OCI-M1 (cell line): ENCODE measurements around the gene ELMO1.
A peak's percentile ranks its signal among the peaks of the same experiment; 100 is the strongest.
"Not testable (repeated sequence)": the region's sequence is repeated elsewhere in the genome, so short reads cannot be mapped to it uniquely, and the experiment has no call there.

ENCODE experiments used
- DNase-seq: peaks from one replicate; lab custom pipeline; 2025; lab: John Stamatoyannopoulos, UW

The ELMO1 gene

DNA sequence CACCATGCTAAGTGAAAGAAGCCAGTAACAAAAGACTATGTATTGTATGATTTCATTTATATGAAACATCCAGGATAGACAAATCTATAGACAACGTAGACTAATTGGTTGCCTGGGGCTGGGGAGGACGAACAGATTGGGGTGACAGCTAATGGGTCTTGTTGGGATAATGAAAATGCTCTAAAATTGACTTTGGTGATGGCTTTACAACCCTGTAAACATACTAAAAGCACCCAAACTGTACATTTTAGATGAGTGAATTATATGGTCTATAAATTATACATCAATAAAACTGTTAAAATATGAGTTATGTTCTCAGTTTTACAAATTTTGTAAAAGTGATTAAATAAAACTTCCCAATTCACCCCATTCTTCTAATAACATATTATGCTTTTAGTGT is 261.5 kb downstream of the ELMO1 start:
- DNase-seq: no peak

DNA sequence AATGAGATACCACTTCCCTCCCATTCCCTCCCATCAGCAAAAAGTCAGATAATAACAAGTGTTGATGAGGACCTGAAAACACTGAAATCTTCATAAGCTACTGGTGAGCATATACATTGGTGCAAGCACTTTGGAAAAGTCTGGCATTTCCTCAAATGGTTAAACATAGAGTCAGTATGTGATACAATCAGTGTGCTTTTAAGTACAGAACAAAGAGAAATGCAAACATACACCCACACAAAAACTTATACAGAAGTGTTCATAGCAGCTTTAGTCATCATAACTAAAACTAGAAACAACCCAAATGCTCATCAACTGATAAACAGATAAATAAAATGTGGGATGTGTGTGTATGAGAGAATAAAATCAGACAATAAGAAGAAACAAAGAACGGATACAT is 261.9 kb downstream of the ELMO1 start:
- no peak for DNase-seq

DNA sequence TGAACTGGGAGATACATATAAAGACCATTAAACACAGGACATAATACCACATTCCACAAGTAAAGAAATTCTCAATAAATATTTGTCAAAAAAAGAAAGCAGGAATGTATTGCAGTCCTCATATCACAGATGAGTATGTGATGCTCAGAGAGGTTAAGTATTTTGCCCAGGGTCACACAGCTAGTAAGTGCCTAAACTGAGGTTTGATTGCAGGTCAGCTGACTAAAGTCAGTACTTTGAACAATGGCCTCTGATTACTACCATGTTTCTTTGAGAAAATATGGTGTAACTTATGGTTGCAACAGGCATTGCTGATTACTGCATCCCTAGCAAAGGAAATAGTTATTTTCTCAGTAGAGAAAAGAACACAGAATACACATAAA is 267.1 kb downstream of the ELMO1 start:
- no peak for DNase-seq

DNA sequence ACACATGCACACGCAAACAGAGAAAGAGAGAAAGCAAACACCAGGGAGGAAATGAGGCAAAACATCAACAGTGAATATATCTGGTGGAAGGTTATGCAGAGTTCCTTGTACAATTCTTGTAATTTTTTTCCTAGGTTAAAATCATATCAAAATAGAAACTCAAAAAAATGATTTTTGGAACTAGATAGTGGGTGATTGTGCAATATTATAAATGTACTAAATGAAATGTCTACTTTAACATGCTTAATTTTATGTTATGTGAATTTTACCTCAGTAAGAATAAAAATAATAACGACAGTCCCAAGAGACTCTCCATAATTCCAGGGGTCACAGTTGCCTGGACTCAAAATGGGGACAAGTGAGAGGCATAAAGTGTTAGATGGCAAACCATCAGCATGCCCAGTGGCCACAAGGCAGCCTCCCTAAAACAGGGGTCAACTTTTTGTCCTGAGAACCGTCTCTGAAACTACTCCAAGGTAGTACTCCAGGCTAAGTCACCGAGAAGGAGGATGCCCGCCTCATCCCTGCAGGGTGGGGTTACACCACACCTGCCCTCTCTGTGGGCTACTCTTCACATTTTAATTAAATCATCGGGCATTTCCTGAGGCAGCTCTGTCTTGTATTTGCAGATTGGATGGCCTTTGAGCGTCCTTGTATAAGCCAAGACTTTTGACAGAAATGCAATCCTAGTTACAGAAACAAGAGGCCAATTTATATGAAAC is 267.7 kb downstream of the ELMO1 start:
- DNase-seq: no peak

DNA sequence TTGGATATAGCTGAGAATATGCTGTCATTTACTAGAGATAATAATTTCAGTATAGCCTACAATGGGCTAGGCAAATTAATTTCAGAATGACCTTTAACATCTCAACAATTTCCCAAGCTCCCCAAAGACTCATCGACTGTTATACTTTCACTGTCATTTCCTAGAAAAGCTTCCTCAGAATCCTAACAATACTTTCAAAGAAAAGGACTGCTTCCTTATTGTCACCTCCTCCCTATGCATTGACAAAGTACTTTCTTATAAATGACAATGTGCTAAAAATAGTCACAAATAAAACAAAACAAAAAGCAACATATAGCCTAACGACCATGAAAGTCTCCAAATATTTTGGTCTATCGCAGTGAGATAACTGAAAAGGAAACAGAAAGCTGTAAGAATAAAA is 272.6 kb downstream of the ELMO1 start:
- peak; percentile 64 for DNase-seq

DNA sequence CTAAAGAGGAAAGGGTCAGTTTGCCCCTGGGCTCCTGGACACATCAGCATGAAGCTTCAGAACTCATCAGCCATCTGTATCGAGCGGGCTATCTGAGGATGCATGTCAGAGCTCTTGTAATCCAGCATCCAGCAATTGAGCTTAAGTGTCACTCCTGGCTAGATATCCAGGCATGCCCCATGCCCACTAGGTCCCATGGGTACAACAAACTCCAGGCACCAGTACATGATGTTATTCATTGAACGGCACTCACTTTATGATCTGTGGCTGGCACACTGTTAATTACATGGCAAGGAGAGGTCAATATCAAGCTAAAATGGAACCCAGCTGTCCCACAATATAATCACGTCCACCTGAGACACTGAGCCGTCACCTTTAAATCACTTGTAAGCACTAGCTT is 274.2 kb downstream of the ELMO1 start:
- no peak for DNase-seq

DNA sequence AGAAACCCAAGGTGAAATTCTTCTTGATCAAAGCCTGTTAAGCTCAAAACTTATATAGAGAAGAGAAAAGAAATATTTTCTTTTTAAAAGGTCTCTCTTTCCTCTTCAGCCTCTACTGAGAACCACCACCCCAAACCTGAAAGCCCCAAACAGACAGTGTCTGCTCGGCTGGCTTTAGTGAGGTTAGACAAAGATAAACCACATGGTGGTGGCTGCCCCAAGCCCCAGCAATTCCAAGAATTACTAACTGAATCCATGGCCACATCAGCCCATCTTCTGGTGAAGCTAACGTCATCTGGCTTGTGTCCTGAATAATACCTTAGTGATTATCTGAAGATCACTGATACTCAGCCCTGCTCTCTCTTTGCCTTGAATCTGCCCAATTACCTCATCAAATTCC is 275.0 kb downstream of the ELMO1 start:
- peak; percentile 83 for DNase-seq

DNA sequence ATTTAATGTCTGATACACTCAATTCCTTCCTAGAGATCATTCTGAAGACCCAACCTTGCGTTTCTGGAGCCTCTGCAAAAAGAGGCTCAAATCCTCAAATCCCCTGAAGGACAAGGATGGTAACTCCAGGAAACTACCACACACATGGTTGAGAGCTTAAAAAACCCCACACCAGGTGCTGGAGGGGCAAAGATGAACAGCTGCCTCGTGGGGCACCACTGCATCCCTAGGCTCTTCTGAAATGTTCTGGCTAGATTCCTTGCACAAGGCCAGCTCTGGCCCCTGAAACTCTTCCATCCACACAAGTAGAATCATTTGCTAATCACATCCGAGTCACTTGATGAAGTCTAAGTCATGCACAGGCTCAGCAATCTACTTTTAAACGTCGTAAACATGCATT is 286.6 kb downstream of the ELMO1 start:
- no peak for DNase-seq

DNA sequence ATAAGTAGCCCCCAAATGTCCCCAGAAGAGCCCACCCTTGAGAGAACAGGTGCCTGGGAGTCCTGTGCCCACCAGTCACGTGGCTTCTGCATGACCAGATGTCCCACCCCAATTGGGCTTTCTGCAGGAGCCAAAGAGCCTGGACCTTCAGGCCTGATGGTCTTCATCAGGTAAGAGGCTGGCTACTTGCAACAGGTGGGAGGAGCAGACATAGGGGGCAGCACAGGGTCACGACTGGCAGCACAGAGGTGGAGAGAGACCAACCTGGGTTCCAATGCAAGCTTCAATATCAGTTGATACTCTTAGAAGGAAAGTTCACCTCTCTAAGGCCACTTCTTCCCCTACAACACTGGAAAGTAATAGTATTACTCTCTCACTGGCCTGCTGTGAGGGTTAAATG is 288.0 kb downstream of the ELMO1 start:
- DNase-seq: no peak

DNA sequence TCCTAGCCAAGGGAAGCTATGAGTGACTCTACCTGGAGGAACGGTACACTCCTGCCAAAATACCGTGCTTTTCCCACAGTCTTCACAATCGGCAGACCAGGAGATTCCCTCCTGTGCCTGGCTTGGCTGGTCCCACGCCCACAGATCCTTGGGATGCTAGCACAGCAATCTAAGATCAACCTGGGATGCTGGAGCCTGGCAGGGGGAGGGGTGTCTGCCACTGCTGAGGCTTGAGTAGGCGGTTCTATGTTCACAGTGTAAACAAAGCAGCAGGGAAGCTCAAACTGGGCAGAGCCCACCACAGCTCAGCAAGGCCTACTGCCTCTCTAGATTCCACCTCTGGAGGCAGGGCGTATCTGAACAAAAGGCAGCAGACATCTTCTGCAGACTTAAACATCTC is 295.3 kb downstream of the ELMO1 start:
- no peak for DNase-seq

DNA sequence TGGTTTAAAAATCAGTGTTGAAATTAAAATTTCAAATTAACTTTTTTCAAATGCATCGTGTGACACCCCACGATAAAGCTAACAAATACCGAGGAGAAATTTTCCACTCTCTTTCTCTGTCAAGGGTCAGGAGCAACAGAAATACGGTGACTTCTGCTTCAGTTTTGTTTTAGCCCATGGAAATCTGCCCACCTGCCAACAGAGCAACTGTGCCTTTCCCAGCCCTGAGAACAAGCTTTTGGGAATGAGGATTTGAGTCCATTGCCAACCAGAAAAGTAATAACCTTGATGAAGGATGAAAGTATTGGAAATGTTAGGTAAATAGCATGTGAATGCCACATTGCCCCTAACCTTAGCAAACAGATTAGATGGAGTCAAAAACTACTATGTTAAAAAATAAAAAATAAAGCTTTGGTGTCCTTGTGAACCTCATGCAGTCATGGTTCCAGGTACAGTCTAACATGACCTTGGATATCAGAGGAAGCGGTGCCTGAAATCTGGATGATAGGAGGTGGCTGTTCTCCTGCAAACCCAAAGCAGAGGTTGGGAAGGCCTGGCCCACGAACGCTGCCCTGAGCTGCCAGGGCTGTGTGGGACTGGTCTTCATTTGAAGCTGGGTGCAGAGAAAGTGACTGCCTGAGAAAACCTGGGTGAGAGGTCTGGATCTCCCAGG is 296.8 kb downstream of the ELMO1 start:
- no peak for DNase-seq

DNA sequence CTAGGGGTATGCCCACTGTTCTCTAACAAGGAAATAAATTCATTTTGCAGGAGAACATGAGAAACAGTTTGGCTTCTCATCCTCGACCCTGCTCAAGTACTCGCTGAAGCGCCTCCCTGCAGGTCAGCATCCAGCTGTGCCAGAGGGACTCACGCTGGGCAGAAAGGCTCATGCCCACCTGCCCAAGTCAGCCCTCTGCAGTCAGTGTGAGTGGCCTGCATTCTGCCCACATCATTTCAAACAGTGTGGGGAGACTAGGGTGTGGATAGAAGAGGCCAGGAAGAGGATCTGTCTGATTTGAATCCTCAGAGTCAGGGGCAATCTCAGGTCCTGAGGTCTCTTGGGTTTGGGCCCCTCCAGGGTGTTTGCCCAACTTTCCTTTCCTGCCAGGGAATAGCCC is 297.8 kb downstream of the ELMO1 start:
- no peak for DNase-seq

DNA sequence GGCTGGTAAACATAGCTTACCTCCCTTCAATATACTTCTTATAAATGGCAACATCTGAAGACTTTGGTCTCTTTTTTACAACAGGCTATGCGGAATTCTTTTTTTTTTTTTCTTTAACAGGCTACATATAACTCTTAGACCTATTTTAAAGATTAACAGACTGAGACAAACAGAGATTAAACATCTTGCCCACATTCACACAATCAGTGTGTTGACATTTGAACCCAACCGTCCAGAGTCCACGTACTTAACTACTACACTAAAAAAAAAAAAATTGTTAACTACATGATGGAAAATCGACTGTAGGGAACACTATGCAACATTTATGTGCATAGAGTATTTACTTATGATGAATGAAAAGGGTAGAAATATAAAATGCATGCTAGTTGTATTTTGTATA is 298.5 kb downstream of the ELMO1 start:
- DNase-seq: no peak

DNA sequence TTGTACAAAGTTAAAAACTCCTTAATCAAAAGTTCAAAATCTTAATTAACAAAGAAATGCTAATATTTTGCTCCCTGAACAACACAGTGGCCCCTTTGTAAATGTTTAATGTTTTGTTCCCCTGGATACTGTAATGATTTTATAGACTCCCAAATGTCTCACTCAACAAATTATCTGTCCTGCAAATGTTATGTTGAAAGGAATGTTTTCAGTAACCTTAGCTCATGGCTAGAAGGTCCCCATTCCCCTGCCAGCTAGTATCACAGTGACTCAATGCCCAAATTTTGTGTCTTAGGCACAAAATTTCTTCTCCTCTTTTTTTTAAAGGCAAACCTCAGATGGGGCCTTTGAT is 298.9 kb downstream of the ELMO1 start:
- DNase-seq: no peak

DNA sequence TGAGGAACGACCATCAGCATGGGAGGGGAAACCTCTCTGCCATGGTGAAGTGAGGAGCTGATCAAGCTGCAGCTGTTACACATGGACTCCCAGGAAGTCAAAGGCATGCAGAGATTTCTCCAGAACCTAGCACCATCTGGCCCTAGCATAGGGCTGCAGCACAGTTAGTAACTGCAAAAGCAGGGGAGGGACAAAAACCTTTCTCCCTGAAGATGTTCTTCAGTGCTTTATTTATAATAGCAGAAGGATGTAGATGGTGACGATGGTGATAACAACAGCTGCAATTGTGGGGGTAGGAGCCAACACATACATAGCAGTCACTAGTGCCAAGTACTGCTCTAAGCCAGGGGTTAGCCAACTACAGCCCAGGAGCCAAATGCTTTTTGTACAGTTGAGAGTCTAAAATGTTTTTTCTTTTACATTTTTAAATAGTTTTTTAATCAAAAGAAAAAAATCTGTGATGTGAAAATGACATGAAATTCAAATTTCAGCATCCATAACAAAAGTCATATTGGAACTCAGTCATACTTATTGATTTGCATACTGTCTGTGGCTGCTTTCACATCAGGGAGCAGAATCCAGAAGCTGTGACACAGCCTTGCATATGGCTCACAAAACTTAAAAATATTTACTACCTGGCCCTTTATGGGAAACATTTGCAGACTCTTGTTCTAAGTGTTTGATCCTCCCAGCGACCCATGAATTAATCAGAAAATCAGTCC is 299.5 kb downstream of the ELMO1 start:
- no peak for DNase-seq

DNA sequence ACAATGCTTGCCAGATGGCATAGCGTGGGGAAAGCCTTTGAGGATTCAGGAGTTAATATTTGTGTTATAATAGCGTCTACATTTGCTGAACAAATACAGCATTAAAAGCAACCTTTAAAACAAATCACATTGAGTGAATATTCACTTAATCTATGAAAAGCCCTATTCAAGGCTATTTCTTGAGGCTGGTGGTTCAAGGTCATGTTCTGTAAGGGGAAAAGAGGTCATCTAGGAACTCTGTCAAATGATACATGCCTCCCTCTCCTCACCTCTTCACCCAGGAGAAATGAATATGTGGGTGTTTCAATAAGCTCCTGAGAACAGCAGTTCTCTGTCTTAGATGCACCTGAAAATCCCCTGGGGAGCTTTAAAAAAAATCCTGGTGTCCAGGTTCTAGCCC is 303.0 kb downstream of the ELMO1 start:
- DNase-seq: no peak

DNA sequence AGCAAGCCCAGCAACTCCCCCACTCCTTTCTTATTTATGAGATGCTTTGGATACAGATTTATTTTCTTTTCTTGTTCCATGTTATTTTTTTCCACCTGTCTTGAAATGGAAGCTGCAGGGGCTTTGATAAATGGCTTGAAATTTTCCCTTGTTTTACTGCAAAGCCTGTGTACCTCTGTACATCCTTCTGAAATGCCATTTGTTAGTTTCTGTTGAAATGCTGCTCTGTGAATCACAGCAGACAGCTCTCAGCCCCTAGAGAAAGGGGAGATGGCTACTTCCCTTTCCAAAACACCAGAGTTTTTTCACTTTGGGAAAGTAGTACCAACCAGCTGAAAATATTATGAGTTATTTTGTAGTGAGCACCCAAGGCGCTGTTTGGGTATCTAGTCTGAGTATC is 304.2 kb downstream of the ELMO1 start:
- no peak for DNase-seq

DNA sequence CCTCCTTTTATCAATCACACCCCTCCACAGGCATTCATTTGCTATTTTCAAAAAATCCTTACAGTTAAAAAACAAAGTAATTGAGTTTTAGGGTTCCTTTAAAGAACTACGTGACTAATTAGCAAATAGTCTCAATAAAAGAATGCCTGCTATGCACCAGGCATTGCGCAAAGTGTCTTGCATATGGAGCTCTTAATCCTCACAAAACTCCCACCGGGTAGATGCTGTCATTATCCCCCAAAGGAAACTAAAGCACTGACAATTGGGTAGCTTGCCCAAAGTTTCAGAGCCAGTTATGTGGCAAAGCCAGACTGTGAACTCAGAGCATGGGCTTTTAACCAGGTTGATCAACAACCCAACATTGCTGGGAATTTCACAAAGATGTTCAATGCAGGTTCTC is 305.7 kb downstream of the ELMO1 start:
- DNase-seq: no peak

DNA sequence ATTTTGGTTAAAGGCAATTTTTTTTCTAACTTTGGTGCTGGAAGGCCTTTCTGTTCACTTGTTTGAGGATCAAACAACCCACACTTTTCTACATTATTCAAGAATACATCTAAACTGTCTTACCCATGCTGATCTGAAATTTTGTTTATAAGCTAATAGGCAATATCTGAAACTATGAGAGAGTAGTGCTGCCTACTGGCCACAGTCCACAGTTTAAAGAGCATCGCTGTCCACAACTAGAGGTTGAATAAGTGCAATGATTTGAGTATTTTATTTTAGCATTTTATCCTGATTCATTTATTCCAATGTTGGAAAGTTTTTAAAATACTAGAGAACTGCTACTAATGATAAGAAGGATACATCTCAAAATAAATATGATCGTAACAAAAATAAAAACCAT is 306.9 kb downstream of the ELMO1 start:
- DNase-seq: no peak

DNA sequence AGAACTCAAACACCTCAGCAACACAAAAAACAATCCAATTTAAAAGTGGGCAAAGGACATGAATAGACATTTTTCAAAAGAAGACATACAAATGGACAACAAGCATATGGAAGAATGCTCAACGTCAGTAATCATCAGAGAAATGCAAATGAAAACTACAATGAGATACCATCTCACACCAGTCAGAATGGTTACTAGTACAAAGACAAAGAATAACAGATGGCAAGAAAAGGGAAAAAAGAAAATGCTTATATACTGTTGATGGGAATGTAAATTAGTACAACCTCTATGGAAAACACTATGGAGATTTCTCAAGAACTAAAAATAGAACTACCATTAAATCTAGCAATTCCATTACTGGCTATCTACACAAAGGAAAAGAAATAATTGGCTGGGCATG is 314.8 kb downstream of the ELMO1 start:
- not testable (repeated sequence) for DNase-seq

DNA sequence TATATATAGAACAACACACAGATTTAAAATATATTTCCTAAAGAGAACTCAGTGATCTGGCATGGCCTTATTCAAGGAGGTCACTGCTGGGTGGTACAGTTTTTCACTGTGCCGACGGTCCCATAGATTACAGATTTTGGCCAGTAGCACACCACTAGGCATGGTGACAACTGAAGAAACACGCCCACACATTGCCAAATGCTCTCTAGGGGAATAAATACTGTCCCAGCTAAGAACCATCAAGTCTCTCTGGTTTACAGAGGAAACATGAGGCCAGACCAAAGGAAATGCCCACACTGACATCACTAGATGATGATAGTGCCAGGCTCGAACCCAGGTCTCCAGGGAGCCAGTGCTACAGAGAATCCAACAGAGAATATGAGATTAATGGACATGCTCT is 316.8 kb downstream of the ELMO1 start:
- no peak for DNase-seq

DNA sequence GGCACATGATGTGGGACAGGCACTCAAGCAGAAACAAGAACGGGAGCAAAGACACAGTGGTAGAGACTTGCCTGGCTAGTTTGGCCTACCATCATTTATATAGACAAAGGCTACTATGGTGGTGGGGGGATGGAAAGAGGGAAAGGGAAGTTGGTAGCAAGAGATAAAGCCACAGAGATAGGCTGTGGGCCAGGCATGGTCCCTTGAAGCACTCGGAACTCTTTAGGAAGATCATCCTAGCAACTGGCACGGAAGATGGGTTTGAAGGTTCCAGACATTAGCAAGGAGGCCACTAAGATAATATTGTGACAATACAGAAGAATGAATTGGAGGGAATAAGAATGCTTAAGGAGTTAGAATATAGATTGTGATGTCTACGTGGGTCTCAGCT is 319.6 kb downstream of the ELMO1 start:
- DNase-seq: peak; percentile 84

DNA sequence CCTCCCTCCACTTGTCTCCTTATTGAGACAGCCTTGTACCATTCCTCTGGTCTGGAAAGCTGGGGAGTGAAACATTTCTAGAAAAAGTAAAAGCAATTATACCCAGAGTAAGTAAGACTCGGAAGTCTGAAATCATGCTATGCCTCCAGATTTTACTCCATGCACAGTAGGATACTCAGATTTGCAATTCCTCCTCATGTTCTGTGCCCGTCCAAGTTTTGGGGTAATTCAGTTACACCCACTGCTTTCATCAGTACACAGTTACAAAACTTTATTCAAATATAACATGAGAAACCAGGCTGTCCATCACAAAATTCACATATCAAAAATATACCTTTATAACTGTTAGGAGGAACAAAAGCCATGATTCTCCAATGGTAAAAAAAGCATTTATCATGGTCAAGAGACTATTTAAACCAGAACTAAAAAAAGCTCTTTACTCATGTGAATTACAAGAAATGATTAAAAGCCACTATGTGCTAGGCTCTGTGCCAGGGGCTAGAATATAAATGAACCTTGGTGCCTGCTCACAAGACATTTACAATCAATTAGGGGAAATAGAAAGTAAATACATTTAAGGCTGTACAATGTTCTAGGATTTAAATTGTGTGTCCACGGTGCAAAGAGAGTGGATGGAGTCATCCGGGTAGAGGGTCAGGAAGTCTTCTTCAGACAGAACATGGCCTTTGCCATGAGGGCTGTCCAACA is 320.2 kb downstream of the ELMO1 start:
- peak; percentile 82 for DNase-seq
